Sigmoid colon (tissue), 4 donors: Measurements from ENCODE around the gene STXBP2.

Experiments
- POLR2A ChIP-seq, 2 donors: fragments of 450-650 bp; IDR thresholded peaks; one replicate each; pipeline ENCODE4 v1.6.1; 2016; ENCODE audit warnings: antibody characterized with exemption in 2 of 2, mild to moderate bottlenecking in 2 of 2, moderate library complexity in 2 of 2
- POLR2AphosphoS5 ChIP-seq, 4 donors: sonication (generic); formaldehyde crosslinking; IDR thresholded peaks; one replicate each; pipeline ENCODE4 v1.6.1; 2017; ENCODE audit warnings: antibody characterized with exemption in 4 of 4
- TF ChIP-seq, protein P1 (sequence below), 4 experiments: fragments of 450-650 bp in 3 of 4; fragments of 200-600 bp in 1 of 4; IDR thresholded peaks; one replicate each; pipeline ENCODE4 v1.5.1; 2016 to 2019; ENCODE audit warnings: antibody characterized with exemption in 4 of 4, mild to moderate bottlenecking in 3 of 4, moderate library complexity in 2 of 4

DNA sequence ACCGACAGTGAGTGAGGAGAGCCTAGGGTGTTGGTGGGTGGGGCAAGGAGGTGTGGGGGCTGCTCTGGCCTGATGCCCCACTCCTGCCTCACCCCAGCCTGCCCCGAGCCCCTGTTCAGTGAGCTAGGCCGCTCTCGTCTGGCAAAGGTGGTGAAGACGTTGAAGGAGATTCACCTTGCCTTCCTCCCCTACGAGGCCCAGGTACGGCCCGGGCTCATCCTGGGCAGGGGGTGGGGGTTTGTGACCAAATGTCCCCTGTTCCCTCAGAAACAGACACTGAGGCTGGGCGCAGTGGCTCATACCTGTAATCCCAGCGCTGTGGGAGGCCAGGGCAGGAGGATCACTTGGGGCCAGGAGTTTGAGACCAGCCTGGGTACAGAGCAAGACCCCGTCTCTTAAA, 3.9 kb downstream of the STXBP2 start:
- TF ChIP-seq, protein P1, sequence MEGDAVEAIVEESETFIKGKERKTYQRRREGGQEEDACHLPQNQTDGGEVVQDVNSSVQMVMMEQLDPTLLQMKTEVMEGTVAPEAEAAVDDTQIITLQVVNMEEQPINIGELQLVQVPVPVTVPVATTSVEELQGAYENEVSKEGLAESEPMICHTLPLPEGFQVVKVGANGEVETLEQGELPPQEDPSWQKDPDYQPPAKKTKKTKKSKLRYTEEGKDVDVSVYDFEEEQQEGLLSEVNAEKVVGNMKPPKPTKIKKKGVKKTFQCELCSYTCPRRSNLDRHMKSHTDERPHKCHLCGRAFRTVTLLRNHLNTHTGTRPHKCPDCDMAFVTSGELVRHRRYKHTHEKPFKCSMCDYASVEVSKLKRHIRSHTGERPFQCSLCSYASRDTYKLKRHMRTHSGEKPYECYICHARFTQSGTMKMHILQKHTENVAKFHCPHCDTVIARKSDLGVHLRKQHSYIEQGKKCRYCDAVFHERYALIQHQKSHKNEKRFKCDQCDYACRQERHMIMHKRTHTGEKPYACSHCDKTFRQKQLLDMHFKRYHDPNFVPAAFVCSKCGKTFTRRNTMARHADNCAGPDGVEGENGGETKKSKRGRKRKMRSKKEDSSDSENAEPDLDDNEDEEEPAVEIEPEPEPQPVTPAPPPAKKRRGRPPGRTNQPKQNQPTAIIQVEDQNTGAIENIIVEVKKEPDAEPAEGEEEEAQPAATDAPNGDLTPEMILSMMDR (IDR thresholded peaks at IDR 0.05) = no peak
- TF ChIP-seq POLR2A (IDR thresholded peaks at IDR 0.05) (no peak), POLR2AphosphoS5 (IDR thresholded peaks at IDR 0.05) (no peak)
